Measurements from ENCODE around the gene B4GALT4.
A peak's percentile ranks its signal among the peaks of the same experiment; 100 is the strongest.
"Not testable (repeated sequence)": the region's sequence is repeated elsewhere in the genome, so short reads cannot be mapped to it uniquely, and the experiment has no call there.

Gene B4GALT4

DNA sequence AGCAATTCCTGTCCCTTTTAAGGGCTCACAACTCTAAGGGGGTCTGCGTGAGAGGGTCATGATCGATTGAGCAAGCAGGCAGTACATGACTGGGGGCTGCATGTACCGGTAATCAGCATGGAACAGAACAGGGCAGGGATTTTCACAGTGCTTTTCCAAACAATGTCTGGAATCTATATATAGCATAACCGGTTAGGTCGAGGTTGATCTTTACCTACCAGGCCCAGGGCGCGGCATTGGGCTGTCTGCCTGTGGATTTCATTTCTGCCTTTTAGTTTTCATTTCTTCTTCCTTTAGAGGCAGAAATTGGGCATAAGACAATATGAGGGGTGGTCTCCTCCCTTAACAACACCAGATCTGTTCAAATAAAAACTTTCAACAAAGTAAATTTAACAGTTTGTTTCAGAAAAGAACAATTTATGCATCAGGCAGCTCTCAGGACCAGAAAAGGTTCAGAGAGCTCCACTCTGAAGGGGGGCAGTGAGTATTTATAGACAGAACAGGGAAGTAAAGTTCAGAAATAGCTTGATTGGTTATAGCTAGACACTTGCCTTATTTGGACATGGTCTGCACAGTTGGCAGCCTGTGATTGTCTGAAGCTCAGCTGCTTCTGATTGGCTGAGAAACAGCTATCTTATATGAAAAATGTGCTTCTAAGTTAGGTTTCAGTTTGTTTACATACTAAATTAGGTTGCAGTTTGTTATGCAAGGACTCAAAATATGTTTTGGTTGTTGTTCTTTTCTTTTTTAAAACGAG is 17.2 kb upstream of the B4GALT4 start:
- no peaks in the 10 kb centered on the region for H3K27me3 ChIP-seq (ENCODE audit: insufficient read depth, low read length)
- H3K4me1 ChIP-seq (ENCODE audit: insufficient read depth, low read length) = peaks cover 30% of the 10 kb centered on the region
- no peaks in the 10 kb centered on the region for H3K9me3 ChIP-seq (ENCODE audit: insufficient read depth, low read depth, low read length)
- no peak overlapping the region for H3K9ac ChIP-seq (ENCODE audit: low read depth, low read length)
- H3K36me3 ChIP-seq (ENCODE audit: insufficient read depth, low read length) = no peaks in the 10 kb centered on the region
- H3K4me3 ChIP-seq (ENCODE audit: low read length) = no peak overlapping the region
- 96% methylated on average over 7 of the region's 8 CpGs for whole genome bisulfite sequencing
- no peak overlapping the region for H3K27ac ChIP-seq (ENCODE audit: low read depth, low read length)

DNA sequence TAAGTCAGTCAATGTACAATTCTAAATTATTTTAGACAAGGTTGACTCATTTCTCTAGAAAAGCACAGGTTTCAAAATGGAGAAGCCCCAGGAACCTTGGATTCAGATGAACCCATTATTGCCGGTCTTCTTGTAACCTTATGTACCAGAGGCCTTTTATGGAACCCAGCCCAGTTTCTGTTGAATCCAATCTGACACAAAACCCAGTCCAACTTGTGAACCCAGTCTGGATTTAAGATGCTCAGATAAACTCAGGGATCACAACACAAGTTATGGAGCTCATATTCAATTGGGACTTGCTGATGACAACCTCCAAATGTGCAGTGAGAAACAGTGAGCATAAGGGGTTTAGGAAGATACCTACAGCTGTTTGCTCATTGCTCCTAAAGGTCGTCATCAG is 16.4 kb upstream of the B4GALT4 start:
- Histone ChIP-seq H3K9ac (ENCODE audit: low read depth, low read length) (no peak overlapping the region), H3K27ac (ENCODE audit: low read depth, low read length) (peak overlapping the region; percentile 85; the same call in 1 of the 2 replicates), H3K36me3 (ENCODE audit: insufficient read depth, low read length) (no peaks in the 10 kb centered on the region), H3K27me3 (ENCODE audit: insufficient read depth, low read length) (no peaks in the 10 kb centered on the region), H3K4me1 (ENCODE audit: insufficient read depth, low read length) (peaks cover 30% of the 10 kb centered on the region), H3K9me3 (ENCODE audit: insufficient read depth, low read depth, low read length) (no peaks in the 10 kb centered on the region), H3K4me3 (ENCODE audit: low read length) (no peak overlapping the region)
- WGBS = 92% methylated on average over 2 of the region's 2 CpGs

DNA sequence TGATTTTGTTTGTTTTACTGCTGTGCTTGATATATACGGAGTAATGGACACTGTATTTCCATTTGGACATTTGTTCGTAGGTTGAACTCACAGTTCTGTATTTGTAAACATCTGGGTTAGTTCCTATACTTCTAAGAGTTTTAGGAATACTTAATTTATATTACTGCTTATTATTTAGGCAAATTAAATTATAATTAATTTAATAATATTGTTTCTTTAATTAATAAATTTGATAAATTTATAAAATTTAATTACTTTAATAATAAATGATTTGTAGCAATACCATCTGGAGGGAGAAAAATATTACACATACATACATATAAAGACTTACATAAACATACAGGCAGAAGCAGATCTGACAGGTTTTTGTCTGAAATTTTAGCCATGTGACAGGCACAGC is 14.5 kb upstream of the B4GALT4 start:
- Histone ChIP-seq H3K27ac (ENCODE audit: low read depth, low read length) (peak overlapping the region; percentile 82), H3K4me1 (ENCODE audit: insufficient read depth, low read length) (peaks cover 30% of the 10 kb centered on the region), H3K9me3 (ENCODE audit: insufficient read depth, low read depth, low read length) (no peaks in the 10 kb centered on the region), H3K27me3 (ENCODE audit: insufficient read depth, low read length) (no peaks in the 10 kb centered on the region), H3K4me3 (ENCODE audit: low read length) (no peak overlapping the region), H3K9ac (ENCODE audit: low read depth, low read length) (no peak overlapping the region), H3K36me3 (ENCODE audit: insufficient read depth, low read length) (no peaks in the 10 kb centered on the region)
- WGBS = 94% methylated on average over 2 of the region's 2 CpGs

DNA sequence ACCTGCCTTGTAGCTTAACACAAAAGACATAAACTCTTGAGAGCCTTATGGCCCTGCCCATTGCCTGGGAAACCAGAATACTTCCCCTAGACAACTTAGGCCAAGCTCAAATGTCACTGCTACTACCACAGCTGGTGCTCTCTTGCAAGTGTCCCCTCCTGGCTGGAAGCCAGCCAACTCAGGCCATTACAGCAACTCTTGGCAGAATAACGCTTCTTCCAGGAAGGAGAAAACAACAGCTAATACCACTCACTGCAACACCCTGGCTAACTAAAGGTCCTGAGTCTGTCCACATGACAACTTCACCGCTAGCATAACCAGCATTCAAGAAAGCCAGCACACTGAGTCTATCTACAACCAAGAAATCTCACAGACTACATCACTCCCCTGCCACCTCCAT is 5.1 kb upstream of the B4GALT4 start:
- H3K4me3 ChIP-seq (ENCODE audit: low read length) = no peak overlapping the region
- no peaks in the 10 kb centered on the region for H3K36me3 ChIP-seq (ENCODE audit: insufficient read depth, low read length)
- no peak overlapping the region for H3K27ac ChIP-seq (ENCODE audit: low read depth, low read length)
- 96% methylated on average over 2 of the region's 2 CpGs for WGBS
- H3K27me3 ChIP-seq (ENCODE audit: insufficient read depth, low read length) = no peaks in the 10 kb centered on the region
- peaks cover 16% of the 10 kb centered on the region; the same call in 1 of the 2 replicates for H3K9me3 ChIP-seq (ENCODE audit: insufficient read depth, low read depth, low read length)
- no peak overlapping the region for H3K9ac ChIP-seq (ENCODE audit: low read depth, low read length)
- H3K4me1 ChIP-seq (ENCODE audit: insufficient read depth, low read length) = no peaks in the 10 kb centered on the region; the same call in 1 of the 2 replicates

DNA sequence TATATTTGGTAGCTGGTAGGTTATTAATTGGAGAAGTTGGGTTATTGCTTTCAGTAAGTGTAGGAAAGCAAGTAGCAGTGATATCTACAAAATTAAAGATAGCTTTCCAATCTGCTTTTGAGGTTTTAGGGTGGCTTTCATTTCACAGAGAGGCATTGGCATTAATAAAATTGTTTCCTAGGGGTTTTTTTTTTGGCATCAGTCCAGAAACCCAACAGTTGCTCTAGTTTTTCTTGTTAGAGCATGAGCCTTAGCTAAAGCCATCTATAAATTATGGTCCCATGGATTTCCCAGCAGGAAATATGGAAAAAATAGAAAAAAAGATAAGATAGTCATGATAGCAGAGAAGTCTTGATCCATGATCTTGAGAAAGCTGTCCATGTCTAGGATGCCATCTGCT is 3.0 kb upstream of the B4GALT4 start:
- Histone ChIP-seq H3K9ac (ENCODE audit: low read depth, low read length) (no peak overlapping the region), H3K27ac (ENCODE audit: low read depth, low read length) (no peak overlapping the region), H3K4me1 (ENCODE audit: insufficient read depth, low read length) (peaks cover 7% of the 10 kb centered on the region), H3K27me3 (ENCODE audit: insufficient read depth, low read length) (no peaks in the 10 kb centered on the region), H3K4me3 (ENCODE audit: low read length) (no peak overlapping the region), H3K36me3 (ENCODE audit: insufficient read depth, low read length) (no peaks in the 10 kb centered on the region), H3K9me3 (ENCODE audit: insufficient read depth, low read depth, low read length) (peaks cover 11% of the 10 kb centered on the region; the same call in 1 of the 2 replicates)

DNA sequence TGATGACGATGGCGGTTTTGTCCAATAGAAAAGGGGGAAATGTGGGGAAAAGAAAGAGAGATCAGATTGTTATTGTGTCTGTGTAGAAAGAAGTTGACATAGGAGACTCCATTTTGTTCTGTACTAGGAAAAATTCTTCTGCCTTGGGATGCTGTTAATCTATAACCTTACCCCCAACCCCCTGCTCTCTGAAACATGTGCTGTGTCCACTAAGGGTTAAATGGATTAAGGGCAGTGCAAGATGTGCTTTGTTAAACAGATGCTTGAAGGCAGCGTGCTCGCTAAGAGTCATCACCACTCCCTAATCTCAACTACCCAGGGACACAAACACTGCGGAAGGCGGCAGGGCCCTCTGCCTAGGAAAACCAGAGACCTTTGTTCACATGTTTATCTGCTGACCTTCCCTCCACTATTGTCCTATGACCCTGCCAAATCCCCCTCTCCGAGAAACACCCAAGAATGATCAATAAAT is 2.4 kb upstream of the B4GALT4 start:
- not testable (repeated sequence) for H3K4me1 ChIP-seq (ENCODE audit: insufficient read depth, low read length); H3K27me3 ChIP-seq (ENCODE audit: insufficient read depth, low read length); H3K27ac ChIP-seq (ENCODE audit: low read depth, low read length); H3K36me3 ChIP-seq (ENCODE audit: insufficient read depth, low read length); H3K4me3 ChIP-seq (ENCODE audit: low read length); H3K9me3 ChIP-seq (ENCODE audit: insufficient read depth, low read depth, low read length); H3K9ac ChIP-seq (ENCODE audit: low read depth, low read length)
- 100% methylated on average over 2 of the region's 7 CpGs for WGBS

DNA sequence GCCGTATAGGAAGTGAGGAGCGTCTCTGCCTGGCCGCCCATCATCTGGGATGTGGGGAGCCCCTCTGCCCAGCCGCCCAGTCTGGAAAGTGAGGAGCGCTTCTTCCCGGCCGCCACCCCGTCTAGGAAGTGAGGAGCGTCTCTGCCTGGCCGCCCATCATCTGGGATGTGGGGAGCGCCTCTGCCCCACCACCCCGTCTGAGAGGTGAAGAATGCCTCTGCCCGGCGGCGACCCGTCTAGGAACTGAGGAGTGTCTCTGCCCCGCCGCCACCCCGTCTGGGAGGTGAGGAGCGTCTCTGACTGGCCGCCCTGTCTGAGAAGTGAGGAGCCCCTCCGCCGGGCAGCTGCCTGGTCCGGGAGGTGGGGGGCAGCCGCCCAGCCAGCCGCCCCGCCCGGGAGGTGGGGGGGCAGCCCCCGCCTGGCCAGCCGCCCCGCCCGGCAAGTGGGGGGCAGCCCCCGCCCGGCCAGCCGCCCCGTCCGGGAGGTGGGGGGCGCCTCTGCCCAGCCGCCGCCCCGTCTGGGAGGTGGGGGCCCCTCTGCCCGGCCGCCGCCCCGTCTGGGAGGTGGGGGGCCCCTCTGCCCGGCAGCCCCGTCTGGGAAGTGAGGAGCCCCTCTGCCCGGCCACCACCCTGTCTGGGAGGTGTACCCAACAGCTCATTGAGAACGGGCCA is 1.8 kb upstream of the B4GALT4 start:
- 97% methylated on average over 45 of the region's 49 CpGs for WGBS
- H3K27me3 ChIP-seq (ENCODE audit: insufficient read depth, low read length); H3K4me3 ChIP-seq (ENCODE audit: low read length); H3K27ac ChIP-seq (ENCODE audit: low read depth, low read length); H3K36me3 ChIP-seq (ENCODE audit: insufficient read depth, low read length); H3K4me1 ChIP-seq (ENCODE audit: insufficient read depth, low read length); H3K9ac ChIP-seq (ENCODE audit: low read depth, low read length); H3K9me3 ChIP-seq (ENCODE audit: insufficient read depth, low read depth, low read length): not testable (repeated sequence)

DNA sequence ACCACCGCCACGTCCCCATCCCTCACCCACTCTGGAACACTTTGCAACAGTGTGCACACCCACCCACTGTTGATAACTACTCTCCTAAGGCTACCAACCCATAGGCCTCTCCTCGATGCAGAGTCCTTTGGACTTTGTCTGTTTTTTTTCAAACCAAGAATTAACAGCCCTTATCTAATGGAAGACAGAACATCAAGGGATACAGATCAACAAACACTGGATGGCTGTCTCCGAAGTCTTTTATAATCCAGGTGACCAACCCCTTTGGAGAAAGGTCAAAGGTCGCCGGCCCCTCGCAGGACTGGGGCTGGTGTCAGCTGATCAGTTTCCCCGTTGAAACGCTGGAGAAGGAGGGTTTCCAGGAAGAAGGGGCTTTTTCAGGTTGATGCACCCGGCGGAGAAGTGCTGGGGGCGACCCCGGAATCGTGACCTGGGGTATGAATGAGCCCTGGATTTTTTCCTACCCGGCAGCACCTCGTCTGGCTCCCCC is 532 bp downstream of the B4GALT4 start:
- WGBS = 9% methylated on average over 16 of the region's 16 CpGs
- peaks cover 7% of the 10 kb centered on the region for H3K4me1 ChIP-seq (ENCODE audit: insufficient read depth, low read length)

DNA sequence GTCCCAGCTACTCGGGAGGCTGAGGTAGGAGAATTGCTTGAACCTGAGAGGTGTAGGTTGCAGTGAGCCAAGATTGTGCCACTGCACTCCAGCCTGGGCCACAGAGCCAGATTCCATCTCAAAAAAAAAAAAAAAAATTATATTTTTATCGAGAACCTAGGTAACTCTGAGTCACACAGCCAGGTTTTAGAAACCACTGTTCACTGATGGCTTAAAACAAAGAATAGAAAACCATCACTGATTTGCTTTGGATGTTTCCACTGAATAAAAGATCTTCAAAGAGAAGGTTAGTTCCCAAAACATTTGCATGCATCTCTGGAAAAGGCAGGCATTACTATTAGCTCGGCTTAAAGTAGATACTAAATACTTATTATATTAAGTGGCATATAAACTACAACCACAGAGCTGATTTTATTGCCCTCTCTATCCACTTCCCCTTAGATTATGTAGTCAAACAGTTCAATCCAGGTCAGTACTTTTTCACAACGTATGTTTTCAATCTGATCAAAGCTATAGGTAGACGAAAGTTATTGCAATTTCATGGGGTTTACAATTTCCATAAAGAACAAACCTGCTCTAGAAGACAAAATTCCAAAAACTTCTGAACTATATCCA is 1.4 kb downstream of the B4GALT4 start:
- Histone ChIP-seq H3K27ac (ENCODE audit: low read depth, low read length) (no peak overlapping the region), H3K4me1 (ENCODE audit: insufficient read depth, low read length) (peaks cover 7% of the 10 kb centered on the region), H3K36me3 (ENCODE audit: insufficient read depth, low read length) (peaks cover 28% of the 10 kb centered on the region), H3K9me3 (ENCODE audit: insufficient read depth, low read depth, low read length) (no peaks in the 10 kb centered on the region), H3K9ac (ENCODE audit: low read depth, low read length) (peak overlapping the region; percentile 79; the same call in 1 of the 2 replicates), H3K4me3 (ENCODE audit: low read length) (peak overlapping the region; percentile 81), H3K27me3 (ENCODE audit: insufficient read depth, low read length) (no peaks in the 10 kb centered on the region)
- WGBS = 74% methylated on average over 4 of the region's 5 CpGs

More for the DNA sequence above, 532 bp downstream of the B4GALT4 start:
- peak overlapping the region; percentile 79 for H3K9ac ChIP-seq (ENCODE audit: low read depth, low read length)
- peak overlapping the region; percentile 81 for H3K4me3 ChIP-seq (ENCODE audit: low read length)
- no peaks in the 10 kb centered on the region for H3K9me3 ChIP-seq (ENCODE audit: insufficient read depth, low read depth, low read length)
- peak overlapping the region; percentile 75 for H3K27ac ChIP-seq (ENCODE audit: low read depth, low read length)
- H3K27me3 ChIP-seq (ENCODE audit: insufficient read depth, low read length) = no peaks in the 10 kb centered on the region
- H3K36me3 ChIP-seq (ENCODE audit: insufficient read depth, low read length) = peaks cover 20% of the 10 kb centered on the region

DNA sequence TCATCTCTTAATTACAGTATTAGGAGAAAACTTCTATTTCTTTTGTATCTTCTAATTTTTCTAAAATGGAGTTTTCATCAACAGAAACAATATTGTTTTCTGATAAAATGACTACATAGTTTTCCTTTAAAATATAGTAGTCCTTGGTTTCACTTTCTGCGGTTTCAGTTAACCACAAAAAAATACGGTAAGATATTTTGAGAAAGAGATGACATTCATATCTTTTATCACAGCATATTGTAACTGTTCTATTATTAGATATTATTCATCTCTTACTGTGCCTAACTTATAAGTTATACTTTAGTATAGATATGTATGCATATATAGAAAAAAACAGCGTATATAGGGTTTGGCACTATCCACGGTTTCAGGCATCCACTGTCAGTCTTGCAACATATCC is 2.3 kb downstream of the B4GALT4 start:
- WGBS = 100% methylated on average over 2 of the region's 4 CpGs
- no peaks in the 10 kb centered on the region for H3K9me3 ChIP-seq (ENCODE audit: insufficient read depth, low read depth, low read length)
- peaks cover 37% of the 10 kb centered on the region for H3K36me3 ChIP-seq (ENCODE audit: insufficient read depth, low read length)
- H3K4me3 ChIP-seq (ENCODE audit: low read length) = no peak overlapping the region
- H3K27me3 ChIP-seq (ENCODE audit: insufficient read depth, low read length) = no peaks in the 10 kb centered on the region
- H3K4me1 ChIP-seq (ENCODE audit: insufficient read depth, low read length) = peaks cover 7% of the 10 kb centered on the region; the same call in 1 of the 2 replicates
- no peak overlapping the region for H3K9ac ChIP-seq (ENCODE audit: low read depth, low read length)
- no peak overlapping the region for H3K27ac ChIP-seq (ENCODE audit: low read depth, low read length)

DNA sequence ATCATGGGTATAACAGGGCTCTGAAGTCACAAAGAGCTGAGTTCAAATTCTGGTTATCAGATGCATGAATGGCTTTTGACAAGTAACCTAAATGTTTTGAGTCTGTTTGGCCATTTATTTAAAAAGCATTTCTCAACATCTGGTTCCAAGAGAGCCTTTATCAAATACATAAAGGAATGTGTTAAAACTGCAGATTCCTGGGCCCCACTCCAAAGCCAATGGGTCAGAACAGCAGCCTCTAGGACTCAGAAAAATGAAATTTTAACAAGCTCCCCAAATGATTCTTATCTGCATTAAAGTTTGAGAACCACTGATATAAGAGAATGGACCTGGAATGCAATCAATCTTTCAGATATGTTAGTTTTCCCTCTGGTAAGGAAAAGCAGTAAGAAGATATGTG is 3.4 kb downstream of the B4GALT4 start:
- H3K27ac ChIP-seq (ENCODE audit: low read depth, low read length) = no peak overlapping the region
- H3K27me3 ChIP-seq (ENCODE audit: insufficient read depth, low read length) = no peaks in the 10 kb centered on the region
- H3K36me3 ChIP-seq (ENCODE audit: insufficient read depth, low read length) = peaks cover 47% of the 10 kb centered on the region
- H3K9me3 ChIP-seq (ENCODE audit: insufficient read depth, low read depth, low read length) = no peaks in the 10 kb centered on the region
- no peak overlapping the region for H3K9ac ChIP-seq (ENCODE audit: low read depth, low read length)
- peaks cover 7% of the 10 kb centered on the region; the same call in 1 of the 2 replicates for H3K4me1 ChIP-seq (ENCODE audit: insufficient read depth, low read length)
- H3K4me3 ChIP-seq (ENCODE audit: low read length) = no peak overlapping the region

Data from HUES64 (cell line).